ENCODE measurements around the gene LSM3.
"Not testable (repeated sequence)": the region's sequence is repeated elsewhere in the genome, so short reads cannot be mapped to it uniquely, and the experiment has no call there.

Gene LSM3

DNA sequence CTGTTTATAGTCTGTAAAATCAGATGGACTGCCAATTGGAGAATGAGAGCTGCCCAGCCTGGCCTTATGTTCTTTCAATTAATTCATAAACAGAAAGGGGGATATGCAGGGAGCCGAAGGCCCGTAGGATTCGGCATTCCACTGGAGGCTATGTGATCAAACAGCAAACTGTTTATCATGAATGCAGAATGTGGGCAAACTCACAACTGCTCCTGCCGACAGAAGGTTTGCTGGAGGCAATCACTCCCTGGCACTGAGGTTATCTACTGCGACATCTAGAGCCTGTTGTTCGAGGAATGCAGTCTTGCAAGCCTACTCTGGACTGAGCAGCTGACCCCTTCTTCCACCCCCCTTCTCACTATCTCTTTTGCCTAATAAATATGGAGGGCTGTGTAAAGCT, 51.1 kb downstream of the LSM3 start:
- not testable (repeated sequence) for H3K27ac ChIP-seq (ENCODE audit: low read length, poor library complexity, severe bottlenecking); H3K4me2 ChIP-seq (ENCODE audit: low read length, poor library complexity, severe bottlenecking); H2AK5ac ChIP-seq (ENCODE audit: low read length, severe bottlenecking); H3K18ac ChIP-seq (ENCODE audit: low read depth in 1 of 2, low read length in 2 of 2); H3K4ac ChIP-seq (ENCODE audit: low read depth in 1 of 2, low read length in 2 of 2); H3K9me3 ChIP-seq (ENCODE audit: control insufficient read depth, low read length); DNase-seq; H2BK120ac ChIP-seq (ENCODE audit: low read depth, low read length); H4K91ac ChIP-seq (ENCODE audit: low read length); H3K9ac ChIP-seq (ENCODE audit: low read length); H3K14ac ChIP-seq (ENCODE audit: low read length in 2 of 2); H2AFZ ChIP-seq (ENCODE audit: low read depth, low read length); H2BK5ac ChIP-seq (ENCODE audit: low read depth, low read length, poor library complexity, severe bottlenecking); H4K8ac ChIP-seq (ENCODE audit: low read length); H2BK15ac ChIP-seq (ENCODE audit: low read depth, poor library complexity, severe bottlenecking); H2BK12ac ChIP-seq (ENCODE audit: low read length in 2 of 2); H3K23ac ChIP-seq (ENCODE audit: low read length in 2 of 2); H3K4me3 ChIP-seq (ENCODE audit: insufficient read depth in 1 of 2, low read depth in 1 of 2, low read length in 2 of 2); H3K79me1 ChIP-seq (replicated peaks; ENCODE audit: low read length, poor library complexity, severe bottlenecking); H3K36me3 ChIP-seq (ENCODE audit: control insufficient read depth in 1 of 2, insufficient read depth in 2 of 2, low read depth in 1 of 2, low read length in 2 of 2)
- WGBS: 70% methylated on average over 6 of the region's 6 CpGs
- H3K27me3 ChIP-seq (ENCODE audit: control insufficient read depth in 1 of 2, insufficient read depth in 1 of 2, low read length in 2 of 2): peaks cover 0 to 14% of the 10 kb centered on the region in 2 experiments
- H3K4me1 ChIP-seq (ENCODE audit: control insufficient read depth, insufficient read depth, low read depth, low read length): peaks cover 11% of the 10 kb centered on the region

DNA sequence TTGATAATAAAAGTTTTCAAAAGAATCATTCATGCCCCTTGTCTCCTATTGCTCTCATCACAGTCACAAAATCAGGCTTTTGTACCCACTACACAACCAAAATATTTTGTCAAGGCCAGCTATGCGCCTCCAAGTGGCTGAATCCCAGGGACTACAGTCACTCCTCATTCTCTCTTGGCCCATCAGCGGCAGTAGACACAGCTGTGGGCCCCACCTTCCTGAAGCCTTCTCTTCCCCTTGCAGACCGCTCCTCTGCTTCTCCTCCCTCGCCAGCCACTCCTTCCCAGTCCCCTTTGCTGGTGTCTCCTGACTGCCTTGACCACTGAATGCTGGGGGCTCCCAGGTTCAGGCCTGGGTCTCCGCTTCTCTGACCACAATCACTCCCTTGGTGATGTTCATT, 52.1 kb downstream of the LSM3 start:
- Histone ChIP-seq H3K27ac (ENCODE audit: low read length, poor library complexity, severe bottlenecking) (no peak overlapping the region), H3K36me3 (ENCODE audit: control insufficient read depth in 1 of 2, insufficient read depth in 2 of 2, low read depth in 1 of 2, low read length in 2 of 2) (no peaks in the 10 kb centered on the region), H2AFZ (ENCODE audit: low read depth, low read length) (no peak overlapping the region), H3K4me3 (ENCODE audit: insufficient read depth in 1 of 2, low read depth in 1 of 2, low read length in 2 of 2) (no peak overlapping the region), H3K4me1 (ENCODE audit: control insufficient read depth, insufficient read depth, low read depth, low read length) (peaks cover 8% of the 10 kb centered on the region), H3K14ac (ENCODE audit: low read length in 2 of 2) (no peak overlapping the region), H3K79me1 (replicated peaks; ENCODE audit: low read length, poor library complexity, severe bottlenecking) (no peaks in the 10 kb centered on the region), H2BK15ac (ENCODE audit: low read depth, poor library complexity, severe bottlenecking) (no peak overlapping the region), H3K27me3 (ENCODE audit: control insufficient read depth in 1 of 2, insufficient read depth in 1 of 2, low read length in 2 of 2) (peaks cover 0 to 21% of the 10 kb centered on the region in 2 experiments), H2BK120ac (ENCODE audit: low read depth, low read length) (no peak overlapping the region), H2BK5ac (ENCODE audit: low read depth, low read length, poor library complexity, severe bottlenecking) (no peak overlapping the region), H3K18ac (ENCODE audit: low read depth in 1 of 2, low read length in 2 of 2) (no peak overlapping the region), H2AK5ac (ENCODE audit: low read length, severe bottlenecking) (no peak overlapping the region), H3K4ac (ENCODE audit: low read depth in 1 of 2, low read length in 2 of 2) (peak overlapping the region in 1 of 2 experiments; percentile 30), H3K23ac (ENCODE audit: low read length in 2 of 2) (no peak overlapping the region), H3K4me2 (ENCODE audit: low read length, poor library complexity, severe bottlenecking) (no peak overlapping the region), H3K9me3 (ENCODE audit: control insufficient read depth, low read length) (peaks cover 8% of the 10 kb centered on the region), H3K9ac (ENCODE audit: low read length) (no peak overlapping the region), H2BK12ac (ENCODE audit: low read length in 2 of 2) (peak overlapping the region; percentile 4 to 26), H4K91ac (ENCODE audit: low read length) (peak overlapping the region; percentile 30), H4K8ac (ENCODE audit: low read length) (no peak overlapping the region)
- DNase-seq: no peak
- WGBS: 96% methylated on average over 5 of the region's 5 CpGs

DNA sequence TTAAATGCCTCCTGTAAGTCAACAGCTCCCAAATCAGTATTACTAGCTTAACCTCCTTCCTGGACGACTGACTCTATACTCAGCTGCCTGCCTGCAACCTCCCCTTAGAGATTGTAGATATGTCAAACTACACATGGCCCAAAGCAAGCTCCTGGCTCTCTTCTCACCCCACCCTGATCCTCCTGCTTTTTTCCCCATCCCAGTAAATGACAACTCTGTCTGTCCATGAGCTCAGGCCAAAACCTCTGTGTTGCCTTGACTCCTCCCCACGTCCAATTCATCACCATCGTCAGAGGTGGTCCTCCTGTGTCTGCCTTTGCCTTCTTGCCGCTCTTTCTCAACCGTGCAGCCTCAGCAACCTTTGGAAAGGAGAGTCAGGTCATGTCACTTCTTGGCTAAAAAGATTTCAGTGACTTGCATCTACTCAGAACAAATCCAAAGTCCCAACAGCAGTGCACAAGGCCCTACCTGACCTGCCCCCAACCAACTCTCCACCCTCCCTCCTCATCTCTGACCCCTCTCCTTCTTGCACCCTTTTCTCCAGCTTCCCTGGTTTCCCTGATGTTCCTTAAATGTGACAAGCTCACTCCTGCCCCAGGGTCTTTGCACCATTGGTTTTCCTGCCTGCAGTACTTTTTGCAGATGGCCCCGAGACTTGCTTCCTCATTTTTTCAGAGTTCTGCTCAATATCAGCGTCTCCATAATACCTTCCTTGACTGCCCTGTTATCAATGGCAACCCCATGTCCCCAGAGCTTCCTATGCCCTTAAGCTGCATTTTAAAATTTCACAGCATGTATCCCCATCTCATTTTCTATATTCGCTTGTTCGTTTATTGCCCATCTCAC, 52.8 kb downstream of the LSM3 start:
- peaks cover 8% of the 10 kb centered on the region for H3K4me1 ChIP-seq (ENCODE audit: control insufficient read depth, insufficient read depth, low read depth, low read length)
- no peak overlapping the region for H3K14ac ChIP-seq (ENCODE audit: low read length in 2 of 2)
- no peak overlapping the region for H3K27ac ChIP-seq (ENCODE audit: low read length, poor library complexity, severe bottlenecking)
- no peak overlapping the region for H3K23ac ChIP-seq (ENCODE audit: low read length in 2 of 2)
- peaks cover 8% of the 10 kb centered on the region for H3K9me3 ChIP-seq (ENCODE audit: control insufficient read depth, low read length)
- H2BK5ac ChIP-seq (ENCODE audit: low read depth, low read length, poor library complexity, severe bottlenecking): no peak overlapping the region
- WGBS: 80% methylated on average over 9 of the region's 9 CpGs
- H3K4me2 ChIP-seq (ENCODE audit: low read length, poor library complexity, severe bottlenecking): no peak overlapping the region
- no peak overlapping the region for H3K9ac ChIP-seq (ENCODE audit: low read length)
- H3K36me3 ChIP-seq (ENCODE audit: control insufficient read depth in 1 of 2, insufficient read depth in 2 of 2, low read depth in 1 of 2, low read length in 2 of 2): no peaks in the 10 kb centered on the region
- no peak overlapping the region for H2BK120ac ChIP-seq (ENCODE audit: low read depth, low read length)
- peak overlapping the region; percentile 12 to 41 for H3K18ac ChIP-seq (ENCODE audit: low read depth in 1 of 2, low read length in 2 of 2)
- no peak overlapping the region for H3K4ac ChIP-seq (ENCODE audit: low read depth in 1 of 2, low read length in 2 of 2)
- H2BK15ac ChIP-seq (ENCODE audit: low read depth, poor library complexity, severe bottlenecking): peak overlapping the region; percentile 21
- no peaks in the 10 kb centered on the region for H3K79me1 ChIP-seq (replicated peaks; ENCODE audit: low read length, poor library complexity, severe bottlenecking)
- H3K4me3 ChIP-seq (ENCODE audit: insufficient read depth in 1 of 2, low read depth in 1 of 2, low read length in 2 of 2): no peak overlapping the region
- H3K27me3 ChIP-seq (ENCODE audit: control insufficient read depth in 1 of 2, insufficient read depth in 1 of 2, low read length in 2 of 2): peaks cover 0 to 18% of the 10 kb centered on the region in 2 experiments
- H2AFZ ChIP-seq (ENCODE audit: low read depth, low read length): no peak overlapping the region
- peak overlapping the region; percentile 30 for H4K91ac ChIP-seq (ENCODE audit: low read length)
- no peak overlapping the region for H2AK5ac ChIP-seq (ENCODE audit: low read length, severe bottlenecking)
- H4K8ac ChIP-seq (ENCODE audit: low read length): no peak overlapping the region
- H2BK12ac ChIP-seq (ENCODE audit: low read length in 2 of 2): peak overlapping the region in 1 of 2 experiments; percentile 26
- no peak for DNase-seq

DNA sequence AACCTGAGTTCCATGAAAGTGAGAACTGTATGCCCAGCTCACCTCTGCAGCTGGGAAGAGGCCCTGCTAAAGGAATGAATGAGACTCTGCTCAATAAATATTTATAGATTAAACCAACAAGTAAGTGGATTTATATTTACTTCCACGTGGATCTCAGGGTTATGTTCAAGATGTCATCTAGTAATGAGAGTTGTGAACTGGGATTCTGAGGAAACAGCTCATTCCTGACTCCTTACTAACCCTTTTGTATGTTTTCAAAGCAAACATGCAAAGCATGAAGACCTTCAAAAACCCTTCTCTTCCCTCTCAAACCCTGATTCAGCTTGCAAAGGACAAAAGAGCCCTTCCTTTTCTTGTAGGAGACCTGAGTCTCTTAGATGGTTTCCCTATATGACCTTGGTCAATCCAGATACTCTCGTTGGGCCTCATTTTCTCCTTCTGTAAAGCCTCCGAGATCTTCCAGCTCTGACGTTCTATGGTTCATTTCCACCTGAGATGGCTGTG, 53.4 kb downstream of the LSM3 start:
- Histone ChIP-seq H3K4ac (ENCODE audit: low read depth in 1 of 2, low read length in 2 of 2) (no peak overlapping the region), H2AK5ac (ENCODE audit: low read length, severe bottlenecking) (no peak overlapping the region), H3K36me3 (ENCODE audit: control insufficient read depth in 1 of 2, insufficient read depth in 2 of 2, low read depth in 1 of 2, low read length in 2 of 2) (no peaks in the 10 kb centered on the region), H3K79me1 (replicated peaks; ENCODE audit: low read length, poor library complexity, severe bottlenecking) (no peaks in the 10 kb centered on the region), H3K4me3 (ENCODE audit: insufficient read depth in 1 of 2, low read depth in 1 of 2, low read length in 2 of 2) (no peak overlapping the region), H4K8ac (ENCODE audit: low read length) (no peak overlapping the region), H3K27ac (ENCODE audit: low read length, poor library complexity, severe bottlenecking) (no peak overlapping the region), H3K9ac (ENCODE audit: low read length) (no peak overlapping the region), H3K23ac (ENCODE audit: low read length in 2 of 2) (no peak overlapping the region), H2BK12ac (ENCODE audit: low read length in 2 of 2) (no peak overlapping the region), H2BK120ac (ENCODE audit: low read depth, low read length) (no peak overlapping the region), H3K18ac (ENCODE audit: low read depth in 1 of 2, low read length in 2 of 2) (peak overlapping the region; percentile 14 to 16), H3K4me2 (ENCODE audit: low read length, poor library complexity, severe bottlenecking) (no peak overlapping the region), H3K9me3 (ENCODE audit: control insufficient read depth, low read length) (peaks cover 8% of the 10 kb centered on the region), H2AFZ (ENCODE audit: low read depth, low read length) (no peak overlapping the region), H2BK5ac (ENCODE audit: low read depth, low read length, poor library complexity, severe bottlenecking) (no peak overlapping the region), H2BK15ac (ENCODE audit: low read depth, poor library complexity, severe bottlenecking) (peak overlapping the region; percentile 9), H3K14ac (ENCODE audit: low read length in 2 of 2) (no peak overlapping the region), H3K27me3 (ENCODE audit: control insufficient read depth in 1 of 2, insufficient read depth in 1 of 2, low read length in 2 of 2) (peaks cover 0 to 25% of the 10 kb centered on the region in 2 experiments), H3K4me1 (ENCODE audit: control insufficient read depth, insufficient read depth, low read depth, low read length) (peaks cover 8% of the 10 kb centered on the region), H4K91ac (ENCODE audit: low read length) (no peak overlapping the region)
- 68% methylated on average over 3 of the region's 4 CpGs for WGBS
- peak; percentile 55 for DNase-seq
